HG03064 (cell line): ENCODE measurements around the gene WDR38.
"Not testable (repeated sequence)": the region's sequence is repeated elsewhere in the genome, so short reads cannot be mapped to it uniquely, and the experiment has no call there.

Source experiments
- ATAC-seq: cut with Tn5 transposase; IDR thresholded peaks from one replicate; pipeline ENCODE4 v1.9.1; 2021; ENCODE audit warnings: low read depth; ENCODE audit not compliant: unreplicated experiment

WDR38 gene

GRCh38 chr9:124831642-124832364 lies 21.5 kb upstream of the WDR38 start:
- ATAC-seq = no peak

- no peak for ATAC-seq
Observed at GRCh38 chr9:124834591-124834990, 18.7 kb upstream of the WDR38 start.

GRCh38 chr9:124835026-124835557 lies 18.2 kb upstream of the WDR38 start:
- ATAC-seq = no peak

GRCh38 chr9:124838132-124838531 lies 15.1 kb upstream of the WDR38 start:
- not testable (repeated sequence) for ATAC-seq

GRCh38 chr9:124838567-124839275 lies 14.5 kb upstream of the WDR38 start:
- ATAC-seq = not testable (repeated sequence)

- ATAC-seq = no peak
Observed at GRCh38 chr9:124839612-124840299, 13.5 kb upstream of the WDR38 start.

- ATAC-seq = no peak
Observed at GRCh38 chr9:124840300-124840833, 12.9 kb upstream of the WDR38 start.

- ATAC-seq = no peak
Observed at GRCh38 chr9:124841075-124841821, 12.0 kb upstream of the WDR38 start.

- ATAC-seq = no peak
Observed at GRCh38 chr9:124843456-124844034, 9.7 kb upstream of the WDR38 start.

GRCh38 chr9:124844291-124844690 lies 9.0 kb upstream of the WDR38 start:
- no peak for ATAC-seq

- ATAC-seq = not testable (repeated sequence)
Observed at GRCh38 chr9:124846467-124846866, 6.8 kb upstream of the WDR38 start.

GRCh38 chr9:124846969-124847368 lies 6.3 kb upstream of the WDR38 start:
- ATAC-seq = no peak

- no peak for ATAC-seq
Observed at GRCh38 chr9:124849801-124850200, 3.5 kb upstream of the WDR38 start.

GRCh38 chr9:124852121-124852828 lies 985 bp upstream of the WDR38 start:
- no peak for ATAC-seq

- ATAC-seq = no peak
Observed at GRCh38 chr9:124853605-124854143, 414 bp downstream of the WDR38 start.

- no peak for ATAC-seq
Observed at GRCh38 chr9:124854161-124854560, 901 bp downstream of the WDR38 start.

GRCh38 chr9:124854822-124855221 lies 1.6 kb downstream of the WDR38 start:
- no peak for ATAC-seq

- ATAC-seq = no peak
Observed at GRCh38 chr9:124855566-124855943, 2.3 kb downstream of the WDR38 start.
